AG09319 (cell line): Measurements from ENCODE around the gene FOLR3.
"Not testable (repeated sequence)": the region's sequence is repeated elsewhere in the genome, so short reads cannot be mapped to it uniquely, and the experiment has no call there.

Experiments used
- DNase-seq: peaks from one replicate; pipeline ENCODE4 v3.0.0-alpha.2; 2010; ENCODE audit warnings: low read depth; ENCODE audit errors: extremely low read depth
- TF ChIP-seq, protein P1 (sequence below): IDR thresholded peaks from 2 replicates; pipeline ENCODE4 v1.5.1; 2011; ENCODE audit warnings: low read depth, mild to moderate bottlenecking, inconsistent platforms, low read length, moderate library complexity

Gene FOLR3

DNA sequence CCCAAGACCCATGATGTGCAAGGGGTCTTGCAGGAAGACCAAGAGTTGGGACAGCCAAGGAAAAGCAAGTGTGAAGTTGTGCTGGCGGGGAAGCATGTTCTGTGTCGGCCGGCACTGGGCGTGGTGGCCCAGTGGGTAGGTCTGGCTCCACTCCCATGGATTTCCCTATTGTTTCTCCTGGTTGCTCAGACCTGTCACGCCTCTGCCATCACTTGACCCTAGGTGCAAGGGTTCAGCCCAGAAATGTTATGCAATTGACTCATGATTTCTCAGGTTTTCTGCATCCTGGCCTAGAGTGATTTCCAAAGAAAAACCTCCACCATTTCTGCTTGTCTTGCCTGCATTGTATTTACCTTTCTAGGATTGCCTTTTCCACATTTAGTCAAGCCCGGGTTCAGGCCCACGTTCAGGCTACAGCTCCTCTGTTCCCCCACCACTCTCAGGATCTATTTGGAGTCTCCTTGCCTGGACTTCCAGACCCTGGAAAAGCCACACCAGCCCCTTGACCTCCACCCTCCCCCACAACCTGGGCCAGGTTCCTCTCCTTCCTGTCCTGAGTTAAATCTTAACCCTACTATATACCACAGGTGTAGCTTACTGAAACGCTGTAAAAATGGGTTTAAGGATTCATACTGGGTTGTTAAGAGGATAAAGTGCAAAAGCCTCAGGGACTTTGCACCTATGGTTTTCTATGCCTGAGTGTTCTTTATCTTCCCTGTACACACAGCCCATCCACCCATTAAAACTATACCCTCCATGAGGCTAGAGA, 39.0 kb downstream of the FOLR3 start:
- TF ChIP-seq, protein P1, sequence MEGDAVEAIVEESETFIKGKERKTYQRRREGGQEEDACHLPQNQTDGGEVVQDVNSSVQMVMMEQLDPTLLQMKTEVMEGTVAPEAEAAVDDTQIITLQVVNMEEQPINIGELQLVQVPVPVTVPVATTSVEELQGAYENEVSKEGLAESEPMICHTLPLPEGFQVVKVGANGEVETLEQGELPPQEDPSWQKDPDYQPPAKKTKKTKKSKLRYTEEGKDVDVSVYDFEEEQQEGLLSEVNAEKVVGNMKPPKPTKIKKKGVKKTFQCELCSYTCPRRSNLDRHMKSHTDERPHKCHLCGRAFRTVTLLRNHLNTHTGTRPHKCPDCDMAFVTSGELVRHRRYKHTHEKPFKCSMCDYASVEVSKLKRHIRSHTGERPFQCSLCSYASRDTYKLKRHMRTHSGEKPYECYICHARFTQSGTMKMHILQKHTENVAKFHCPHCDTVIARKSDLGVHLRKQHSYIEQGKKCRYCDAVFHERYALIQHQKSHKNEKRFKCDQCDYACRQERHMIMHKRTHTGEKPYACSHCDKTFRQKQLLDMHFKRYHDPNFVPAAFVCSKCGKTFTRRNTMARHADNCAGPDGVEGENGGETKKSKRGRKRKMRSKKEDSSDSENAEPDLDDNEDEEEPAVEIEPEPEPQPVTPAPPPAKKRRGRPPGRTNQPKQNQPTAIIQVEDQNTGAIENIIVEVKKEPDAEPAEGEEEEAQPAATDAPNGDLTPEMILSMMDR = no peak
- no peak for DNase-seq

DNA sequence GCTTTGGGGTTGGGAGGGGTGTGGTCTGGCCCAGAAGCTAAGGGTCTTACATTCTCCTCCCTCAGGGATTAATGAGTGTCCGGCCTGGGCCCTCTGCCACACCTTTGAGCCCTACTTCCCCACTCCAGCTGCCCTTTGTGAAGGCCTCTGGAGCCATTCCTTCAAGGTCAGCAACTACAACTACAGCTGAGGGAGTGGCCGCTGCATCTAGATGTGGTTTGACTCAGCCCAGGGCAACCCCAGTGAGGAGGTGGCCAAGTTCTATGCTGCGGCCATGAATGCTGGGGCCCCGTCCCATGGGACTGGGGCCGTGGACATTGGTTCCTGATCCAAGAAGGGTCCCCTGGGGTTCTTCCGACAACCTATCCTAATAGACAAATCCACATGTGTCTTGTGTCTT, 42.1 kb downstream of the FOLR3 start:
- DNase-seq = no peak
- TF ChIP-seq, protein P1 = no peak

- DNase-seq = no peak
Observed at GRCh38 chr11:72179049-72179803, 43.7 kb downstream of the FOLR3 start.

GRCh38 chr11:72179804-72180396, 44.4 kb downstream of the FOLR3 start:
- DNase-seq = no peak
- TF ChIP-seq, protein P1 = no peak

More at GRCh38 chr11:72179049-72179803, 43.7 kb downstream of the FOLR3 start:
- TF ChIP-seq, protein P1 = no peak

- DNase-seq = not testable (repeated sequence)
Observed at GRCh38 chr11:72180892-72181552, 45.5 kb downstream of the FOLR3 start.

DNA sequence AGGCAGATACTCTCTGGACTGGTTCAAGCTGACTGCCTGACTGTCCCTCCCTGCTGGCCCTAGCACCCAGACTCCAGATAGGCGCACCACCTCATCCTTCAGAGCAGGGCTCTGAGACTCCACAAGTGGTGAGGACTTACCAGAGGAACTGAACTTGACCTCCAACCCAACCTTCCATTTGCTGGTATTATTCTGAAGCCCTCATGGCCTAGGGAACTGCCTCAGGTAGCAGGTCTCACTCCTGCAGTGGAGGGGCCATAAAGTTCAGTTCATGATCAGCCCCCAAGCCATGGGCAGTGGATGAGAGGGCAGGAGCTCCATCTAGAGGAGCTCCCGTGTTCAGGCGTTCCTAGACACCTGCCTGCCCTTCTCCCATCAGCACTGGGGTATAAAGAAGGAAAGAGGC, 46.0 kb downstream of the FOLR3 start:
- not testable (repeated sequence) for DNase-seq

- DNase-seq = no peak
- TF ChIP-seq, protein P1 = no peak
Observed at GRCh38 chr11:72188267-72188666, 52.7 kb downstream of the FOLR3 start.
